Islet precursor cell (in vitro differentiated cells): Measurements from ENCODE around the gene MYRF.

ENCODE experiments used
- DNase-seq: peaks from one replicate; pipeline ENCODE4 v3.0.0-alpha.2; 2018

MYRF gene

GRCh38 chr11:61752117-61752924 lies at the start of gene MYRF:
MYRF (plus strand) TSS chr11:61752636; CDS start chr11:61752745, 109 bp downstream.
- peak; percentile 81 for DNase-seq

- no peak for DNase-seq
Observed at GRCh38 chr11:61702701-61703312, 49.6 kb upstream of the MYRF start.

GRCh38 chr11:61704838-61705237 lies 47.6 kb upstream of the MYRF start:
- no peak for DNase-seq

GRCh38 chr11:61706452-61707400 lies 45.7 kb upstream of the MYRF start:
- DNase-seq: no peak

GRCh38 chr11:61707574-61707973 lies 44.9 kb upstream of the MYRF start:
- DNase-seq: no peak

GRCh38 chr11:61709110-61709509 lies 43.3 kb upstream of the MYRF start:
- DNase-seq: no peak

- no peak for DNase-seq
Observed at GRCh38 chr11:61709572-61709971, 42.9 kb upstream of the MYRF start.

- no peak for DNase-seq
Observed at GRCh38 chr11:61710019-61710418, 42.4 kb upstream of the MYRF start.

- no peak for DNase-seq
Observed at GRCh38 chr11:61711037-61711436, 41.4 kb upstream of the MYRF start.

- no peak for DNase-seq
Observed at GRCh38 chr11:61711498-61711897, 40.9 kb upstream of the MYRF start.

- DNase-seq: no peak
Observed at GRCh38 chr11:61712314-61712713, 40.1 kb upstream of the MYRF start.

- DNase-seq: no peak
Observed at GRCh38 chr11:61712846-61713245, 39.6 kb upstream of the MYRF start.

- DNase-seq: no peak
Observed at GRCh38 chr11:61713464-61713863, 39.0 kb upstream of the MYRF start.

- DNase-seq: no peak
Observed at GRCh38 chr11:61713906-61714305, 38.5 kb upstream of the MYRF start.

- no peak for DNase-seq
Observed at GRCh38 chr11:61714316-61714715, 38.1 kb upstream of the MYRF start.

- no peak for DNase-seq
Observed at GRCh38 chr11:61714916-61715315, 37.5 kb upstream of the MYRF start.

GRCh38 chr11:61715867-61716266 lies 36.6 kb upstream of the MYRF start:
- DNase-seq: no peak

- DNase-seq: peak; percentile 73
Observed at GRCh38 chr11:61716478-61717285, 35.8 kb upstream of the MYRF start.

GRCh38 chr11:61717286-61718033 lies 35.0 kb upstream of the MYRF start:
- no peak for DNase-seq

- DNase-seq: no peak
Observed at GRCh38 chr11:61718046-61718531, 34.3 kb upstream of the MYRF start.

- peak; percentile 91 for DNase-seq
Observed at GRCh38 chr11:61718621-61719302, 33.7 kb upstream of the MYRF start.
